Adrenal gland (tissue), 12 donors: ENCODE data around the gene ZW10. TPM values are rescaled to one million over a fixed set of nuclear protein-coding genes. Genes with fewer than 3 reads are reported as not detected.

ENCODE experiments used
- DNase-seq, 7 donors: peaks; one replicate each; pipeline ENCODE4 v3.0.0-alpha.2; 2019 to 2020
- H3K27ac ChIP-seq, 5 donors: fragments of 200-600 bp; sonication (generic) in 4 of 5; 1 replicate in 3 of 5; 2 replicates in 2 of 5; pipeline versions ENCODE4 v1.5.1 to v1.8.0; 2016 to 2020; ENCODE audit warnings: mild to moderate bottlenecking in 1 of 5
- H3K27me3 ChIP-seq: fragments of 200-600 bp; 2 replicates; pipeline ENCODE4 v1.8.0; 2021
- H3K36me3 ChIP-seq, 2 donors: fragments of 200-600 bp; replicated peaks in 1 of 2; 1 replicate in 1 of 2; 2 replicates in 1 of 2; pipeline versions ENCODE4 v1.5.1 to v1.8.0; 2018 to 2022
- H3K4me1 ChIP-seq, 2 donors: fragments of 200-600 bp; replicated peaks in 1 of 2; 1 replicate in 1 of 2; 2 replicates in 1 of 2; pipeline versions ENCODE4 v1.5.1 to v1.8.0; 2018 to 2021
- H3K4me3 ChIP-seq, 4 donors: fragments of 200-600 bp; sonication (generic) in 3 of 4; one replicate each; pipeline ENCODE4 v1.5.1; 2016 to 2018
- H3K9me3 ChIP-seq, 3 donors: fragments of 200-600 bp; sonication (generic) in 1 of 3; replicated peaks in 1 of 3; 1 replicate in 2 of 3; 2 replicates in 1 of 3; pipeline versions ENCODE4 v1.5.1 to v1.8.0; 2016 to 2021
- CTCF ChIP-seq, 6 experiments: fragments of 450-650 bp in 4 of 6; fragments of 200-600 bp in 2 of 6; sonication (generic) in 1 of 6; IDR thresholded peaks; 1 replicate in 5 of 6; 2 replicates in 1 of 6; pipeline versions ENCODE4 v1.5.1 to v1.8.0; 2016 to 2021; ENCODE audit warnings: antibody characterized with exemption in 6 of 6, mild to moderate bottlenecking in 2 of 6, moderate library complexity in 1 of 6
- POLR2A ChIP-seq, 2 donors: fragments of 450-650 bp; IDR thresholded peaks; one replicate each; pipeline ENCODE4 v1.6.1; 2017; ENCODE audit warnings: antibody characterized with exemption in 2 of 2, mild to moderate bottlenecking in 2 of 2, moderate library complexity in 1 of 2
- WGBS, 4 donors: extraction: QIAGEN DNeasy Blood & Tissue Kit in 2 of 4; methylation state at CpG; one replicate each; pipeline versions ENCODE4 v1.1.5 to v1.1.7; 2013 to 2017; 5-methylcytosine and 5-hydroxymethylcytosine counted together
- intact Hi-C, 2 donors: fragments of 100-400 bp; cut with DNase I; formaldehyde crosslinking; loops; one replicate each; pipeline versions ENCODE4 v1.14.1 to v1.15.0; 2022 to 2023
- polyA plus RNA-seq, 3 donors: library from polyadenylated mRNA; stranded (reverse); fragments of 200-250 nt in 2 of 3; fragments of 350-450 nt in 1 of 3; fragmentation: Illumina TruSeq in 1 of 3; extraction: RNeasy Lipid Tissue Mini Kit (QIAGEN cat#74804) in 1 of 3; gene quantifications; one replicate each; pipeline ENCODE4 v1.2.3, GENCODE V29; 2013 to 2014
- total RNA-seq, 9 donors: library from RNA; depleted of rRNA in 4 of 9; stranded (reverse); fragments of >200 nt in 4 of 9; fragments of 120-200 nt in 1 of 9; fragmentation: NEBNext Ultra II Directional in 1 of 9; extraction: Animal tissue kit (Norgen Biotek cat#: 25700) in 1 of 9; gene quantifications; one replicate each; pipeline versions ENCODE4 v1.1.0 to v1.2.4, GENCODE V29; 2013 to 2023
- donor health status: healthy with polysubstance abuse.
- donor health status: Bipolar disorder and iron deficiency.
- donor health status: DM: yes; HTN: yes; CAD: no.
- donor health status: DM: no; HTN: no; CAD: no.
- donor health status: DM: no; HTN: no; CAD: no.
- donor health status: DM: yes; HTN: yes; CAD: no.

Gene ZW10
- total and polyA plus RNA-seq, 12 donors: 3.2 to 24.3 (median 11.0) TPM

- peaks cover 0 to 7% of the 10 kb centered on the region in 2 donors for H3K4me1 ChIP-seq
- no peak for DNase-seq
- no peak overlapping the region for H3K4me3 ChIP-seq
- H3K27me3 ChIP-seq: no peaks in the 10 kb centered on the region
- no peak overlapping the region for H3K27ac ChIP-seq
- TF ChIP-seq POLR2A (IDR thresholded peaks at IDR 0.05): no peak
- TF ChIP-seq CTCF (IDR thresholded peaks at IDR 0.05): no peak
- WGBS, 4 donors: 89 to 95% (median 93%) methylated on average over 3 of the region's 3 CpGs
- no peaks in the 10 kb centered on the region for H3K9me3 ChIP-seq
- no peaks in the 10 kb centered on the region for H3K36me3 ChIP-seq
- intact Hi-C loops: no loop called here
Observed at GRCh38 chr11:113724778-113725177, 48.7 kb downstream of the ZW10 start.

- no peak for DNase-seq
- no peak overlapping the region for H3K4me3 ChIP-seq
- H3K9me3 ChIP-seq: no peaks in the 10 kb centered on the region
- 81 to 90% (median 85%) methylated on average over 4 of the region's 4 CpGs for WGBS, 4 donors
- H3K27me3 ChIP-seq: no peaks in the 10 kb centered on the region
- no peak overlapping the region for H3K27ac ChIP-seq
- H3K4me1 ChIP-seq: peaks cover 0 to 7% of the 10 kb centered on the region in 2 donors
- intact Hi-C loops: no loop called here
- no peaks in the 10 kb centered on the region for H3K36me3 ChIP-seq
- no peak for TF ChIP-seq POLR2A (IDR thresholded peaks at IDR 0.05)
- TF ChIP-seq CTCF (IDR thresholded peaks at IDR 0.05): no peak
Observed at GRCh38 chr11:113723787-113724186, 49.7 kb downstream of the ZW10 start.

GRCh38 chr11:113722934-113723333 is 50.6 kb downstream of the ZW10 start:
- no peak for TF ChIP-seq CTCF (IDR thresholded peaks at IDR 0.05)
- no peak for TF ChIP-seq POLR2A (IDR thresholded peaks at IDR 0.05)
- no peaks in the 10 kb centered on the region for H3K36me3 ChIP-seq
- no peak for DNase-seq
- H3K27ac ChIP-seq: no peak overlapping the region
- 91 to 95% (median 93%) methylated on average over 3 of the region's 3 CpGs for WGBS, 4 donors
- intact Hi-C loops: no loop called here
- no peaks in the 10 kb centered on the region for H3K9me3 ChIP-seq
- no peak overlapping the region for H3K4me3 ChIP-seq
- no peaks in the 10 kb centered on the region for H3K27me3 ChIP-seq
- H3K4me1 ChIP-seq: peaks cover 0 to 7% of the 10 kb centered on the region in 2 donors

- intact Hi-C loops: no loop called here
- no peak for TF ChIP-seq POLR2A (IDR thresholded peaks at IDR 0.05)
- no peak for TF ChIP-seq CTCF (IDR thresholded peaks at IDR 0.05)
- no peaks in the 10 kb centered on the region for H3K27me3 ChIP-seq
- WGBS, 4 donors: 90 to 97% (median 91%) methylated on average over 4 of the region's 4 CpGs
- no peaks in the 10 kb centered on the region for H3K9me3 ChIP-seq
- no peak overlapping the region for H3K27ac ChIP-seq
- no peak overlapping the region for H3K4me3 ChIP-seq
- no peaks in the 10 kb centered on the region for H3K36me3 ChIP-seq
- DNase-seq: no peak
- peaks cover 0 to 7% of the 10 kb centered on the region in 2 donors for H3K4me1 ChIP-seq
Observed at GRCh38 chr11:113722221-113722620, 51.3 kb downstream of the ZW10 start.
